ENCODE measurements around the gene CCDC47. TPM values are rescaled to one million over a fixed set of nuclear protein-coding genes. Genes with fewer than 3 reads are reported as not detected.

Gene CCDC47
- total and polyA plus RNA-seq, 2 donors: 25.9 to 34.7 TPM

Other genes starting within 250 kb of the CCDC47 start
- 26.0 TPM for gene DCAF7, start 223.1 kb downstream of the CCDC47 start, total RNA-seq
- 19.8 TPM for gene DCAF7, start 223.1 kb downstream of the CCDC47 start, polyA plus RNA-seq
- gene TACO1, start 172.7 kb downstream of the CCDC47 start, total RNA-seq: 10.1 TPM
- 14.2 TPM for gene TACO1, start 172.7 kb downstream of the CCDC47 start, polyA plus RNA-seq
- 15.5 TPM for gene MAP3K3, start 151.2 kb downstream of the CCDC47 start, total RNA-seq
- 21.0 TPM for gene MAP3K3, start 151.2 kb downstream of the CCDC47 start, polyA plus RNA-seq
- gene LIMD2, start 73.5 kb downstream of the CCDC47 start, total RNA-seq: 202 TPM
- gene LIMD2, start 73.5 kb downstream of the CCDC47 start, polyA plus RNA-seq: 309 TPM
- 13.4 TPM for gene STRADA, start 31.8 kb downstream of the CCDC47 start, total RNA-seq
- 32.2 TPM for gene STRADA, start 31.8 kb downstream of the CCDC47 start, polyA plus RNA-seq
- gene DDX42, start 573 bp upstream of the CCDC47 start, total RNA-seq: 58.9 TPM
- 92.8 TPM for gene DDX42, start 573 bp upstream of the CCDC47 start, polyA plus RNA-seq
- 31.7 TPM for gene PSMC5, start 53.8 kb upstream of the CCDC47 start, total RNA-seq
- gene PSMC5, start 53.8 kb upstream of the CCDC47 start, polyA plus RNA-seq: 179 TPM
- 32.9 TPM for gene FTSJ3, start 54.1 kb upstream of the CCDC47 start, total RNA-seq
- gene FTSJ3, start 54.1 kb upstream of the CCDC47 start, polyA plus RNA-seq: 21.0 TPM
- gene SMARCD2, start 69.1 kb upstream of the CCDC47 start, total RNA-seq: 72.1 TPM
- gene SMARCD2, start 69.1 kb upstream of the CCDC47 start, polyA plus RNA-seq: 68.9 TPM
- gene CSH2, start 100.1 kb upstream of the CCDC47 start, total RNA-seq: 1.0 TPM
- 11.2 TPM for gene CSH2, start 100.1 kb upstream of the CCDC47 start, polyA plus RNA-seq
- 0.24 TPM for gene GH2, start 108.3 kb upstream of the CCDC47 start, total RNA-seq
- 1.2 TPM for gene GH2, start 108.3 kb upstream of the CCDC47 start, polyA plus RNA-seq
- gene CSH1, start 123.0 kb upstream of the CCDC47 start, total RNA-seq: 2.3 TPM
- gene CSH1, start 123.0 kb upstream of the CCDC47 start, polyA plus RNA-seq: 11.6 TPM
- gene CSHL1, start 137.7 kb upstream of the CCDC47 start, total RNA-seq: 0.24 TPM
- gene CSHL1, start 137.7 kb upstream of the CCDC47 start, polyA plus RNA-seq: 1.3 TPM
- 0.33 TPM for gene GH1, start 145.2 kb upstream of the CCDC47 start, total RNA-seq
- 3.1 TPM for gene GH1, start 145.2 kb upstream of the CCDC47 start, polyA plus RNA-seq
- gene CD79B, start 158.7 kb upstream of the CCDC47 start, total RNA-seq: 19.5 TPM
- gene CD79B, start 158.7 kb upstream of the CCDC47 start, polyA plus RNA-seq: 34.1 TPM
- 0.19 TPM for gene SCN4A, start 199.3 kb upstream of the CCDC47 start, total RNA-seq
- gene SCN4A, start 199.3 kb upstream of the CCDC47 start, polyA plus RNA-seq: 0.46 TPM
- gene PRR29, start 224.8 kb upstream of the CCDC47 start, total RNA-seq: 0.28 TPM
- 0.43 TPM for gene PRR29, start 224.8 kb upstream of the CCDC47 start, polyA plus RNA-seq
- 53.9 TPM for gene ICAM2, start 247.0 kb upstream of the CCDC47 start, total RNA-seq
- 38.6 TPM for gene ICAM2, start 247.0 kb upstream of the CCDC47 start, polyA plus RNA-seq

Measured in thymus (tissue), 2 donors.